ENCODE data around the gene ZBTB7C. TPM values are rescaled to one million over a fixed set of nuclear protein-coding genes. Genes with fewer than 3 reads are reported as not detected.
A peak's percentile ranks its signal among the peaks of the same experiment; 100 is the strongest.

Gene ZBTB7C
- total RNA-seq, 4 donors from 2014 or later, result 38.2 to 92.3 (median 52.4) TPM

GRCh38 chr18:48183613-48184012, 225.6 kb downstream of the ZBTB7C start:
- TF ChIP-seq, protein P1, sequence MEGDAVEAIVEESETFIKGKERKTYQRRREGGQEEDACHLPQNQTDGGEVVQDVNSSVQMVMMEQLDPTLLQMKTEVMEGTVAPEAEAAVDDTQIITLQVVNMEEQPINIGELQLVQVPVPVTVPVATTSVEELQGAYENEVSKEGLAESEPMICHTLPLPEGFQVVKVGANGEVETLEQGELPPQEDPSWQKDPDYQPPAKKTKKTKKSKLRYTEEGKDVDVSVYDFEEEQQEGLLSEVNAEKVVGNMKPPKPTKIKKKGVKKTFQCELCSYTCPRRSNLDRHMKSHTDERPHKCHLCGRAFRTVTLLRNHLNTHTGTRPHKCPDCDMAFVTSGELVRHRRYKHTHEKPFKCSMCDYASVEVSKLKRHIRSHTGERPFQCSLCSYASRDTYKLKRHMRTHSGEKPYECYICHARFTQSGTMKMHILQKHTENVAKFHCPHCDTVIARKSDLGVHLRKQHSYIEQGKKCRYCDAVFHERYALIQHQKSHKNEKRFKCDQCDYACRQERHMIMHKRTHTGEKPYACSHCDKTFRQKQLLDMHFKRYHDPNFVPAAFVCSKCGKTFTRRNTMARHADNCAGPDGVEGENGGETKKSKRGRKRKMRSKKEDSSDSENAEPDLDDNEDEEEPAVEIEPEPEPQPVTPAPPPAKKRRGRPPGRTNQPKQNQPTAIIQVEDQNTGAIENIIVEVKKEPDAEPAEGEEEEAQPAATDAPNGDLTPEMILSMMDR (IDR thresholded peaks at IDR 0.05), result no peak
- no peak for TF ChIP-seq POLR2A (IDR thresholded peaks at IDR 0.05)
- Histone ChIP-seq H3K36me3 (no peaks in the 10 kb centered on the region), H3K4me1 (peaks cover 0 to 16% (median 6%) of the 10 kb centered on the region in 3 donors), H3K9me3 (no peaks in the 10 kb centered on the region), H3K4me3 (no peak overlapping the region), H3K27ac (peak overlapping the region in 1 of 4 donors; percentile 34), H3K27me3 (no peaks in the 10 kb centered on the region)
- DNase-seq, result no peak
- intact Hi-C loops (cut with DNase I), result no loop called here
- WGBS, 2 donors, result 83 to 100% methylated on average over 2 of the region's 2 CpGs

GRCh38 chr18:48182779-48183178, 226.4 kb downstream of the ZBTB7C start:
- no peaks in the 10 kb centered on the region for H3K36me3 ChIP-seq
- intact Hi-C loops (cut with DNase I), result no loop called here
- no peaks in the 10 kb centered on the region for H3K9me3 ChIP-seq
- H3K27me3 ChIP-seq, result no peaks in the 10 kb centered on the region
- peaks cover 0 to 16% (median 6%) of the 10 kb centered on the region in 3 donors for H3K4me1 ChIP-seq
- WGBS, 2 donors, result 81 to 87% methylated on average over 3 of the region's 3 CpGs
- no peak for DNase-seq
- no peak overlapping the region for H3K4me3 ChIP-seq
- H3K27ac ChIP-seq, result no peak overlapping the region
- TF ChIP-seq, protein P1 (IDR thresholded peaks at IDR 0.05), result no peak
- no peak for TF ChIP-seq POLR2A (IDR thresholded peaks at IDR 0.05)

GRCh38 chr18:48181857-48182256, 227.3 kb downstream of the ZBTB7C start:
- WGBS, 2 donors, result 89 to 93% methylated on average over 4 of the region's 4 CpGs
- intact Hi-C loops (cut with DNase I), result no loop called here

DNA sequence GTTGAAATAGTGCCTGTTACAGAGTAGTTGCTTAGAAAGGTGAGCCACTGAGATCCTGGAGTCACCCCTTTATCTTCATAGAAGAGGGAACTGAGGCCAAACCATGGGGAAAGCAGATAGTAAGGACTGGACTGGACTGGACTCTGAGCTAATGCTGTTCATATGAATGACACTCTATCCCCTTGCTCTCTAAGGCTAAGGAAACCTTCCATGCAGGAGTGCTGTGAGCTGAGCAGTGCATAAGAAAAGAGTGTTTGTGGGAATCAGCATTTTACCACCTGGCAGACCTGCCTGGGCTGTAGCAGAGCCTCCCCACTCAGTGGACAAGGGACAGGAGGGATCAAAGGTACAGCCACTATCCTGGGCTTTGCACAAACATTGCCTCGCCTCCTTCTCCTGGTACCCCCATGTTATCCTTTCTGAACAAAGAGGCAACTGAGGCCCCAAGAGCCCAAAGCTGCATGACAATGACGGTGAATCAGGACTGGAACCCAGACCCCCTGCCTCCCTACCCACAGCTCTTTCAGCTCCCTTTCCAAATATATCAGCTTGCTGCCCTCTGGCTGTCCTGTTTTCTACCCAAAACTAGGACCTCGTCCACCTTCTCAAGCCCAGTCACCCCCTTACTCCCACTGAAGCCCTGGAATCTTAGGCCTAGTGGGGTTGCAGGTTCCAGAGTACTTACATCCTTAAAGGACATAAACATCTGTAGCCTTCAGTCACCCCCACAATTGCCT, 227.9 kb downstream of the ZBTB7C start:
- Histone ChIP-seq H3K4me1 (peaks cover 0 to 10% (median 3%) of the 10 kb centered on the region in 3 donors), H3K36me3 (no peaks in the 10 kb centered on the region), H3K27ac (no peak overlapping the region), H3K9me3 (no peaks in the 10 kb centered on the region), H3K27me3 (no peaks in the 10 kb centered on the region), H3K4me3 (no peak overlapping the region)
- 89 to 92% methylated on average over 3 of the region's 3 CpGs for WGBS, 2 donors
- TF ChIP-seq, protein P1 (IDR thresholded peaks at IDR 0.05), result no peak
- no peak for TF ChIP-seq POLR2A (IDR thresholded peaks at IDR 0.05)
- no peak for DNase-seq
- intact Hi-C loops (cut with DNase I), result no loop called here

More at GRCh38 chr18:48181857-48182256, 227.3 kb downstream of the ZBTB7C start:
- no peak for DNase-seq
- H3K4me1 ChIP-seq, result peaks cover 0 to 16% (median 6%) of the 10 kb centered on the region in 3 donors
- TF ChIP-seq, protein P1 (IDR thresholded peaks at IDR 0.05), result no peak
- TF ChIP-seq POLR2A (IDR thresholded peaks at IDR 0.05), result no peak
- no peaks in the 10 kb centered on the region for H3K9me3 ChIP-seq
- no peak overlapping the region for H3K4me3 ChIP-seq
- no peak overlapping the region for H3K27ac ChIP-seq
- H3K27me3 ChIP-seq, result no peaks in the 10 kb centered on the region
- H3K36me3 ChIP-seq, result no peaks in the 10 kb centered on the region

DNA sequence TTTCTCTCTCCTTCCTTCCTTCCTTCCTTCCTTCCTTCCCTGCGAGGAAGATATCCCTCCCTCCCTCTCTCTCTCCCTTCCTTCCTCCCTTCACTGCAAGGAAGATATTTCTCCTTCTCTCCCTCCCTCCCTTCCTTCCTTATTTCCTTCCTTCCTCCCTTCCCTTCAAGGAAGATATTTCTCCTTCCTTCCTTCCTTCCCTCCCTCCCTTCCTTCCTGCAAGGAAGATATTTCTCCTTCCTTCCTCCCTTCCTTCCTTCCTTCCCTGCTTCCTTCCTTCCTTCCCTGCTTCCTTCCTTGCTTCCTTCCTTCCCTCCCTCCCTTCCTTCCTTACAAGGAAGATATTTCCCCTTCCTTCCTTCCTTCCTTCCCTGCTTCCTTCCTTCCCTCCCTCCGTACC, 229.5 kb downstream of the ZBTB7C start:
- Histone ChIP-seq H3K36me3 (no peaks in the 10 kb centered on the region), H3K27ac (no peak overlapping the region), H3K9me3 (no peaks in the 10 kb centered on the region), H3K4me3 (no peak overlapping the region), H3K27me3 (no peaks in the 10 kb centered on the region), H3K4me1 (no peaks in the 10 kb centered on the region)
- DNase-seq, result no peak
- TF ChIP-seq POLR2A (IDR thresholded peaks at IDR 0.05), result no peak
- TF ChIP-seq, protein P1 (IDR thresholded peaks at IDR 0.05), result no peak
- intact Hi-C loops (cut with DNase I), result no loop called here
- 51 to 81% methylated on average over 2 of the region's 2 CpGs for WGBS, 2 donors

Measured in esophagus squamous epithelium (tissue), 5 donors.